Measurements from ENCODE around the gene SERPINA1. TPM values are rescaled to one million over a fixed set of nuclear protein-coding genes. Genes with fewer than 3 reads are reported as not detected.
"Not testable (repeated sequence)": the region's sequence is repeated elsewhere in the genome, so short reads cannot be mapped to it uniquely, and the experiment has no call there.

Gene SERPINA1
- total RNA-seq, 1 experiment from 2014 or later: 0.89 TPM

- H3K36me3 ChIP-seq: no peaks in the 10 kb centered on the region
- DNase-seq: no peak
- H3K9me3 ChIP-seq: no peaks in the 10 kb centered on the region
- no peak within 1 kb of the TSS for H3K4me3 ChIP-seq
- no peaks in the 10 kb centered on the region for H3K27me3 ChIP-seq
Measured at GRCh38 chr14:94366146-94366915, 22.1 kb downstream of the SERPINA1 start, which contains the start of gene SERPINA2. Gene SERPINA2 (minus strand): TSS chr14:94366698.

GRCh38 chr14:94365624-94366023 is 22.8 kb downstream of the SERPINA1 start:
- no peaks in the 10 kb centered on the region for H3K27me3 ChIP-seq
- DNase-seq: no peak
- H3K9me3 ChIP-seq: no peaks in the 10 kb centered on the region
- H3K4me3 ChIP-seq: no peak overlapping the region
- H3K36me3 ChIP-seq: no peaks in the 10 kb centered on the region

GRCh38 chr14:94364964-94365363 is 23.4 kb downstream of the SERPINA1 start:
- DNase-seq: no peak
- Histone ChIP-seq H3K27me3 (no peaks in the 10 kb centered on the region), H3K4me3 (no peak overlapping the region), H3K36me3 (no peaks in the 10 kb centered on the region), H3K9me3 (no peaks in the 10 kb centered on the region)

- no peaks in the 10 kb centered on the region for H3K27me3 ChIP-seq
- no peak for DNase-seq
- no peaks in the 10 kb centered on the region for H3K9me3 ChIP-seq
- no peaks in the 10 kb centered on the region for H3K36me3 ChIP-seq
- H3K4me3 ChIP-seq: no peak overlapping the region
Measured at GRCh38 chr14:94364037-94364436, 24.4 kb downstream of the SERPINA1 start.

- Histone ChIP-seq H3K36me3 (no peaks in the 10 kb centered on the region), H3K9me3 (no peaks in the 10 kb centered on the region), H3K4me3 (no peak overlapping the region), H3K27me3 (no peaks in the 10 kb centered on the region)
- DNase-seq: no peak
Measured at GRCh38 chr14:94363151-94363624, 25.2 kb downstream of the SERPINA1 start.

- Histone ChIP-seq H3K9me3 (no peaks in the 10 kb centered on the region), H3K27me3 (no peaks in the 10 kb centered on the region), H3K4me3 (no peak overlapping the region), H3K36me3 (no peaks in the 10 kb centered on the region)
- no peak for DNase-seq
Measured at GRCh38 chr14:94362614-94363133, 25.7 kb downstream of the SERPINA1 start.

- DNase-seq: no peak
- H3K27me3 ChIP-seq: no peaks in the 10 kb centered on the region
- H3K4me3 ChIP-seq: no peak overlapping the region
- no peaks in the 10 kb centered on the region for H3K36me3 ChIP-seq
- no peaks in the 10 kb centered on the region for H3K9me3 ChIP-seq
Measured at GRCh38 chr14:94361682-94362081, 26.7 kb downstream of the SERPINA1 start.

- DNase-seq: no peak
- Histone ChIP-seq H3K27me3 (no peaks in the 10 kb centered on the region), H3K9me3 (no peaks in the 10 kb centered on the region), H3K36me3 (no peaks in the 10 kb centered on the region), H3K4me3 (no peak overlapping the region)
Measured at GRCh38 chr14:94360945-94361565, 27.3 kb downstream of the SERPINA1 start.

GRCh38 chr14:94357166-94357565 is 31.2 kb downstream of the SERPINA1 start:
- Histone ChIP-seq H3K27me3 (no peaks in the 10 kb centered on the region), H3K9me3 (no peaks in the 10 kb centered on the region), H3K4me3 (no peak overlapping the region), H3K36me3 (no peaks in the 10 kb centered on the region)
- DNase-seq: no peak

- no peak overlapping the region for H3K4me3 ChIP-seq
- no peak for DNase-seq
- no peaks in the 10 kb centered on the region for H3K36me3 ChIP-seq
- H3K9me3 ChIP-seq: no peaks in the 10 kb centered on the region
- H3K27me3 ChIP-seq: no peaks in the 10 kb centered on the region
Measured at GRCh38 chr14:94356379-94357056, 31.9 kb downstream of the SERPINA1 start.

- Histone ChIP-seq H3K36me3 (no peaks in the 10 kb centered on the region), H3K9me3 (no peaks in the 10 kb centered on the region), H3K4me3 (no peak overlapping the region), H3K27me3 (no peaks in the 10 kb centered on the region)
- no peak for DNase-seq
Measured at GRCh38 chr14:94355191-94355794, 33.1 kb downstream of the SERPINA1 start.

- Histone ChIP-seq H3K9me3 (no peaks in the 10 kb centered on the region), H3K27me3 (no peaks in the 10 kb centered on the region), H3K36me3 (no peaks in the 10 kb centered on the region), H3K4me3 (no peak overlapping the region)
- DNase-seq: no peak
Measured at GRCh38 chr14:94354638-94355185, 33.7 kb downstream of the SERPINA1 start.

- H3K9me3 ChIP-seq, H3K27me3 ChIP-seq: not testable (repeated sequence)
Measured at GRCh38 chr14:94354190-94354589, 34.2 kb downstream of the SERPINA1 start.

GRCh38 chr14:94349276-94349675 is 39.1 kb downstream of the SERPINA1 start:
- H3K27me3 ChIP-seq: no peaks in the 10 kb centered on the region
- DNase-seq: no peak
- no peaks in the 10 kb centered on the region for H3K9me3 ChIP-seq
- no peak overlapping the region for H3K4me3 ChIP-seq
- no peaks in the 10 kb centered on the region for H3K36me3 ChIP-seq

More at GRCh38 chr14:94354190-94354589, 34.2 kb downstream of the SERPINA1 start:
- not testable (repeated sequence) for H3K36me3 ChIP-seq, DNase-seq, H3K4me3 ChIP-seq

- H3K4me3 ChIP-seq: no peak overlapping the region
- H3K9me3 ChIP-seq: no peaks in the 10 kb centered on the region
- H3K36me3 ChIP-seq: no peaks in the 10 kb centered on the region
- H3K27me3 ChIP-seq: no peaks in the 10 kb centered on the region
- no peak for DNase-seq
Measured at GRCh38 chr14:94348836-94349235, 39.6 kb downstream of the SERPINA1 start.

- DNase-seq: no peak
- Histone ChIP-seq H3K9me3 (no peaks in the 10 kb centered on the region), H3K4me3 (no peak overlapping the region), H3K36me3 (no peaks in the 10 kb centered on the region), H3K27me3 (no peaks in the 10 kb centered on the region)
Measured at GRCh38 chr14:94346841-94347240, 41.6 kb downstream of the SERPINA1 start.
